Measurements from ENCODE around the gene DDB1.

GRCh38 chr11:61270354-61271076, 62.4 kb downstream of the DDB1 start:
- TF ChIP-seq EP300 (IDR thresholded peaks at IDR 0.05), result no peak
- TF ChIP-seq, protein P1, sequence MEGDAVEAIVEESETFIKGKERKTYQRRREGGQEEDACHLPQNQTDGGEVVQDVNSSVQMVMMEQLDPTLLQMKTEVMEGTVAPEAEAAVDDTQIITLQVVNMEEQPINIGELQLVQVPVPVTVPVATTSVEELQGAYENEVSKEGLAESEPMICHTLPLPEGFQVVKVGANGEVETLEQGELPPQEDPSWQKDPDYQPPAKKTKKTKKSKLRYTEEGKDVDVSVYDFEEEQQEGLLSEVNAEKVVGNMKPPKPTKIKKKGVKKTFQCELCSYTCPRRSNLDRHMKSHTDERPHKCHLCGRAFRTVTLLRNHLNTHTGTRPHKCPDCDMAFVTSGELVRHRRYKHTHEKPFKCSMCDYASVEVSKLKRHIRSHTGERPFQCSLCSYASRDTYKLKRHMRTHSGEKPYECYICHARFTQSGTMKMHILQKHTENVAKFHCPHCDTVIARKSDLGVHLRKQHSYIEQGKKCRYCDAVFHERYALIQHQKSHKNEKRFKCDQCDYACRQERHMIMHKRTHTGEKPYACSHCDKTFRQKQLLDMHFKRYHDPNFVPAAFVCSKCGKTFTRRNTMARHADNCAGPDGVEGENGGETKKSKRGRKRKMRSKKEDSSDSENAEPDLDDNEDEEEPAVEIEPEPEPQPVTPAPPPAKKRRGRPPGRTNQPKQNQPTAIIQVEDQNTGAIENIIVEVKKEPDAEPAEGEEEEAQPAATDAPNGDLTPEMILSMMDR (IDR thresholded peaks at IDR 0.05), result no peak
- no peak for TF ChIP-seq POLR2A (IDR thresholded peaks at IDR 0.05; ENCODE audit: low read depth)
- no peak for TF ChIP-seq POLR2AphosphoS5 (IDR thresholded peaks at IDR 0.05)

Data from esophagus muscularis mucosa (tissue), 4 donors.